ENCODE data around the gene PCDHB10. TPM values are rescaled to one million over a fixed set of nuclear protein-coding genes. Genes with fewer than 3 reads are reported as not detected.
"Not testable (repeated sequence)": the region's sequence is repeated elsewhere in the genome, so short reads cannot be mapped to it uniquely, and the experiment has no call there.

The PCDHB10 gene
- total and polyA plus RNA-seq, 12 donors = 0.28 to 1.3 (median 0.67) TPM

DNA sequence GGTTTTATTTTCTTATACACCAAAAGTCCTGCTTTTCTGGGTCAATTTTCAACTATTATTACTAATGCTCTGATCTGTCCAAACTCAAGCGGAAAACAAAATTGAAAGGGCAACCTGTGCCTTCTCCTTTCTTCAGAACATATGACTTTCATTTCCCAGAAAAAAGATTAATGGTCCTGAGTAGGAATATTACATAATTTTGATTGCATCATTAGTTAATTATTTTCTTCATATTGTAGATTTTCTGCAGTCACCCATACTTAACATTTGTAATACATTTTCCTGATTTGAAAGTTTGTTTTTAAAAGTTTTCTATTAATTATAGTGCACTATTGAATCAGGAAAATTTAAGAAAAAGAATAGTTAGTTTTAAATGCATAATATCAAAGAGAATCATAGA, 16.2 kb upstream of the PCDHB10 start:
- intact Hi-C loops (cut with DNase I) = no loop called here
- no peak overlapping the region for H3K4me3 ChIP-seq
- no peaks in the 10 kb centered on the region for H3K36me3 ChIP-seq
- no peak for ATAC-seq
- DNase-seq = no peak
- no peak for TF ChIP-seq CTCF (IDR thresholded peaks at IDR 0.05)
- 67 to 69% methylated on average over 1 of the region's 1 CpG for WGBS, 2 donors
- H3K4me1 ChIP-seq = no peaks in the 10 kb centered on the region
- no peak overlapping the region for H3K27ac ChIP-seq
- peaks cover 0 to 74% (median 0%) of the 10 kb centered on the region in 11 donors for H3K9me3 ChIP-seq
- peaks cover 0 to 73% (median 55%) of the 10 kb centered on the region in 7 donors for H3K27me3 ChIP-seq

- TF ChIP-seq CTCF (IDR thresholded peaks at IDR 0.05) = peak in 7 of 9 donors; percentile 8 to 36 (median 16)
- H3K4me1 ChIP-seq; DNase-seq; H3K27ac ChIP-seq; intact Hi-C loops (cut with DNase I); H3K36me3 ChIP-seq: not testable (repeated sequence)
- H3K4me3 ChIP-seq = peak within 1 kb of the TSS in 2 of 10 donors; percentile 16 to 41
- ATAC-seq = peak in 6 of 8 donors; percentile 24 to 85 (median 64)
- H3K9me3 ChIP-seq = peaks cover 0 to 85% (median 7%) of the 10 kb centered on the region in 11 donors
- H3K27me3 ChIP-seq = peaks cover 0 to 77% (median 56%) of the 10 kb centered on the region in 7 donors
- WGBS, 2 donors = 21 to 23% methylated on average over 12 to 14 of the region's 18 CpGs
Measured at GRCh38 chr5:141177577-141178191, 14.5 kb upstream of the PCDHB10 start, which contains the start of gene PCDHB8. PCDHB8 (plus strand) TSS chr5:141177790; CDS start chr5:141178035, 245 bp downstream.

GRCh38 chr5:141179371-141179770, 12.8 kb upstream of the PCDHB10 start:
- H3K4me1 ChIP-seq; H3K27ac ChIP-seq; H3K36me3 ChIP-seq; H3K4me3 ChIP-seq; intact Hi-C loops (cut with DNase I); ATAC-seq; DNase-seq: not testable (repeated sequence)
- Histone ChIP-seq H3K9me3 (peaks cover 0 to 84% (median 18%) of the 10 kb centered on the region in 11 donors), H3K27me3 (peaks cover 0 to 71% (median 61%) of the 10 kb centered on the region in 7 donors)
- WGBS, 2 donors = 35 to 37% methylated on average over 28 to 35 of the region's 39 CpGs

GRCh38 chr5:141179876-141180275, 12.3 kb upstream of the PCDHB10 start:
- H3K9me3 ChIP-seq = peaks cover 0 to 84% (median 18%) of the 10 kb centered on the region in 11 donors
- not testable (repeated sequence) for H3K27ac ChIP-seq, H3K36me3 ChIP-seq, ATAC-seq, DNase-seq, H3K4me3 ChIP-seq, H3K4me1 ChIP-seq
- H3K27me3 ChIP-seq = peaks cover 0 to 72% (median 61%) of the 10 kb centered on the region in 7 donors
- intact Hi-C loops (cut with DNase I) = loop anchor here in 3 of 10 donors (5.0 to 10.0 kb wide), 2 partner anchors 382 to 385 kb away; no protein-coding TSS in a partner anchor
- WGBS, 2 donors = 22 to 31% methylated on average over 19 to 22 of the region's 32 CpGs

GRCh38 chr5:141180313-141180712, 11.8 kb upstream of the PCDHB10 start:
- intact Hi-C loops (cut with DNase I) = loop anchor here in 3 of 10 donors (5.0 to 10.0 kb wide), 2 partner anchors 382 to 384 kb away; no protein-coding TSS in a partner anchor
- Histone ChIP-seq H3K27ac (no peak overlapping the region), H3K4me3 (no peak overlapping the region), H3K4me1 (no peaks in the 10 kb centered on the region), H3K36me3 (peaks cover 0 to 12% (median 0%) of the 10 kb centered on the region in 9 donors), H3K9me3 (peaks cover 0 to 84% (median 18%) of the 10 kb centered on the region in 11 donors), H3K27me3 (peaks cover 0 to 72% (median 60%) of the 10 kb centered on the region in 7 donors)
- ATAC-seq (no peak), DNase-seq (no peak)
- 41 to 45% methylated on average over 1 of the region's 1 CpG for WGBS, 2 donors
- no peak for TF ChIP-seq CTCF (IDR thresholded peaks at IDR 0.05)

Data from heart right ventricle (tissue), 16 donors.